Measurements from ENCODE around the gene OSGIN1.

The OSGIN1 gene

GRCh38 chr16:83996481-83997252, 43.6 kb downstream of the OSGIN1 start:
- Histone ChIP-seq H3K36me3 (ENCODE audit: insufficient read depth, low read length) (no peaks in the 10 kb centered on the region), H3K4me3 (ENCODE audit: low read depth in 1 of 2, low read length in 2 of 2) (no peak overlapping the region), H3K4me1 (ENCODE audit: insufficient read depth, low read length) (no peaks in the 10 kb centered on the region), H2AFZ (ENCODE audit: low read depth, low read length) (no peak overlapping the region), H3K79me2 (ENCODE audit: insufficient read depth, low read length) (no peaks in the 10 kb centered on the region), H3K4me2 (ENCODE audit: insufficient read depth, low read length) (no peak overlapping the region), H3K27ac (ENCODE audit: low read length) (no peak overlapping the region), H3K9ac (ENCODE audit: low read depth, low read length) (no peak overlapping the region), H4K20me1 (ENCODE audit: insufficient read depth, low read length) (no peaks in the 10 kb centered on the region), H3K27me3 (ENCODE audit: insufficient read depth, low read length, poor library complexity) (peaks cover 13% of the 10 kb centered on the region), H3K9me3 (ENCODE audit: insufficient read depth, low read length, severe bottlenecking) (no peaks in the 10 kb centered on the region)
- ATAC-seq (ENCODE audit: insufficient read depth, low read depth) (no peak), DNase-seq (no peak)
- peak; percentile 28 for TF ChIP-seq CTCF (IDR thresholded peaks at IDR 0.05; ENCODE audit: borderline replicate concordance, extremely low read depth, low read length, poor library complexity, severe bottlenecking)
- TF ChIP-seq EZH2 (IDR thresholded peaks at IDR 0.05; ENCODE audit: borderline replicate concordance, low read depth, low read length, severe bottlenecking), result no peak

GRCh38 chr16:83998091-83998490, 45.1 kb downstream of the OSGIN1 start:
- ATAC-seq (ENCODE audit: insufficient read depth, low read depth) (no peak), DNase-seq (no peak)
- no peaks in the 10 kb centered on the region for H3K79me2 ChIP-seq (ENCODE audit: insufficient read depth, low read length)
- H3K27me3 ChIP-seq (ENCODE audit: insufficient read depth, low read length, poor library complexity), result peaks cover 21% of the 10 kb centered on the region
- H4K20me1 ChIP-seq (ENCODE audit: insufficient read depth, low read length), result no peaks in the 10 kb centered on the region
- no peak overlapping the region for H3K9ac ChIP-seq (ENCODE audit: low read depth, low read length)
- no peaks in the 10 kb centered on the region for H3K36me3 ChIP-seq (ENCODE audit: insufficient read depth, low read length)
- no peaks in the 10 kb centered on the region for H3K9me3 ChIP-seq (ENCODE audit: insufficient read depth, low read length, severe bottlenecking)
- no peaks in the 10 kb centered on the region for H3K4me1 ChIP-seq (ENCODE audit: insufficient read depth, low read length)
- no peak for TF ChIP-seq CTCF (IDR thresholded peaks at IDR 0.05; ENCODE audit: borderline replicate concordance, extremely low read depth, low read length, poor library complexity, severe bottlenecking)
- no peak for TF ChIP-seq EZH2 (IDR thresholded peaks at IDR 0.05; ENCODE audit: borderline replicate concordance, low read depth, low read length, severe bottlenecking)
- H3K4me3 ChIP-seq (ENCODE audit: low read depth in 1 of 2, low read length in 2 of 2), result no peak overlapping the region
- H3K27ac ChIP-seq (ENCODE audit: low read length), result no peak overlapping the region
- no peak overlapping the region for H3K4me2 ChIP-seq (ENCODE audit: insufficient read depth, low read length)
- no peak overlapping the region for H2AFZ ChIP-seq (ENCODE audit: low read depth, low read length)

GRCh38 chr16:84000989-84001642, 48.1 kb downstream of the OSGIN1 start:
- TF ChIP-seq EZH2 (IDR thresholded peaks at IDR 0.05; ENCODE audit: borderline replicate concordance, low read depth, low read length, severe bottlenecking), result no peak
- no peak for TF ChIP-seq CTCF (IDR thresholded peaks at IDR 0.05; ENCODE audit: borderline replicate concordance, extremely low read depth, low read length, poor library complexity, severe bottlenecking)
- Histone ChIP-seq H4K20me1 (ENCODE audit: insufficient read depth, low read length) (no peaks in the 10 kb centered on the region), H3K9ac (ENCODE audit: low read depth, low read length) (no peak overlapping the region), H3K27me3 (ENCODE audit: insufficient read depth, low read length, poor library complexity) (peaks cover 15% of the 10 kb centered on the region), H3K79me2 (ENCODE audit: insufficient read depth, low read length) (no peaks in the 10 kb centered on the region), H3K4me1 (ENCODE audit: insufficient read depth, low read length) (no peaks in the 10 kb centered on the region), H3K27ac (ENCODE audit: low read length) (no peak overlapping the region), H3K36me3 (ENCODE audit: insufficient read depth, low read length) (no peaks in the 10 kb centered on the region), H3K4me3 (ENCODE audit: low read depth in 1 of 2, low read length in 2 of 2) (no peak overlapping the region), H3K9me3 (ENCODE audit: insufficient read depth, low read length, severe bottlenecking) (no peaks in the 10 kb centered on the region), H3K4me2 (ENCODE audit: insufficient read depth, low read length) (no peak overlapping the region), H2AFZ (ENCODE audit: low read depth, low read length) (no peak overlapping the region)
- ATAC-seq (ENCODE audit: insufficient read depth, low read depth) (no peak), DNase-seq (no peak)
